ENCODE data around the gene PEAK3.

Gene PEAK3

GRCh38 chr19:2327773-2328400 lies 45.9 kb upstream of the PEAK3 start:
- ChIA-PET POLR2A (ENCODE audit: low non-redundant PET) (interaction anchor here (0.6 to 0.8 kb wide), 3 partner anchors 9 to 1754 kb away, joined by 3 to 4 read pairs (median 3); partner anchors contain the start of gene TIMM13), CTCF (no interaction called here)
- no peak for TF ChIP-seq CTCF (conservative IDR thresholded peaks at IDR 0.05; ENCODE audit: low read depth)
- DNase-seq (ENCODE audit: low spot score), result peak; percentile 65
- peak overlapping the region; percentile 84 for H3K27ac ChIP-seq

- POLR2A ChIA-PET (ENCODE audit: low non-redundant PET), result no interaction called here
- TF ChIP-seq CTCF (conservative IDR thresholded peaks at IDR 0.05; ENCODE audit: low read depth), result no peak
- DNase-seq (ENCODE audit: low spot score), result no peak
- CTCF ChIA-PET, result no interaction called here
- H3K27ac ChIP-seq, result peak overlapping the region; percentile 84
Measured at GRCh38 chr19:2326699-2327360, 44.9 kb upstream of the PEAK3 start.

- no peak for DNase-seq (ENCODE audit: low spot score)
- ChIA-PET POLR2A (ENCODE audit: low non-redundant PET) (interaction anchor here (0.6 kb wide), 1 partner anchor 19 kb away, joined by 3 read pairs; no protein-coding TSS in a partner anchor), CTCF (interaction anchor here (0.6 kb wide), 1 partner anchor 228 kb away, joined by 5 read pairs; no protein-coding TSS in a partner anchor)
- H3K27ac ChIP-seq, result peak overlapping the region; percentile 11
- no peak for TF ChIP-seq CTCF (conservative IDR thresholded peaks at IDR 0.05; ENCODE audit: low read depth)
Measured at GRCh38 chr19:2325281-2326046, 43.5 kb upstream of the PEAK3 start.

GRCh38 chr19:2324220-2324948 lies 42.4 kb upstream of the PEAK3 start:
- no peak for TF ChIP-seq CTCF (conservative IDR thresholded peaks at IDR 0.05; ENCODE audit: low read depth)
- no peak for DNase-seq (ENCODE audit: low spot score)
- ChIA-PET POLR2A (ENCODE audit: low non-redundant PET) (no interaction called here), CTCF (no interaction called here)
- H3K27ac ChIP-seq, result peak overlapping the region; percentile 7; the same call in 1 of the 2 replicates

- POLR2A ChIA-PET (ENCODE audit: low non-redundant PET), result no interaction called here
- H3K27ac ChIP-seq, result no peak overlapping the region
- TF ChIP-seq CTCF (conservative IDR thresholded peaks at IDR 0.05; ENCODE audit: low read depth), result no peak
- CTCF ChIA-PET, result no interaction called here
- no peak for DNase-seq (ENCODE audit: low spot score)
Measured at GRCh38 chr19:2323707-2324106, 41.7 kb upstream of the PEAK3 start.

Measured in RWPE1 (cell line).